Trophoblast cell (in vitro differentiated cells and primary cell): ENCODE results near the gene OR13C9.

Experiments
- DNase-seq, 2 donors: peaks; one replicate each; pipeline ENCODE4 v3.0.0-alpha.2; 2016
- H2AFZ ChIP-seq: 2 replicates; pipeline ENCODE4 v1.6.1; 2013; ENCODE audit warnings: low read length, moderate library complexity, mild to moderate bottlenecking; ENCODE audit not compliant: insufficient read depth, poor library complexity
- H2AK5ac ChIP-seq: 2 replicates; pipeline ENCODE4 v1.6.1; 2013; ENCODE audit warnings: mild to moderate bottlenecking, low read length
- H2BK120ac ChIP-seq: 2 replicates; pipeline ENCODE4 v1.6.1; 2013; ENCODE audit warnings: low read length, mild to moderate bottlenecking, moderate library complexity; ENCODE audit not compliant: insufficient read depth, poor library complexity
- H2BK12ac ChIP-seq: 2 replicates; pipeline ENCODE4 v1.6.1; 2013; ENCODE audit warnings: mild to moderate bottlenecking, low read length, moderate library complexity
- H2BK5ac ChIP-seq: 2 replicates; pipeline ENCODE4 v1.6.1; 2013; ENCODE audit warnings: low read length, low read depth, moderate library complexity, mild to moderate bottlenecking; ENCODE audit not compliant: poor library complexity
- H3K14ac ChIP-seq: 2 replicates; pipeline ENCODE4 v1.6.1; 2013; ENCODE audit warnings: mild to moderate bottlenecking, low read length
- H3K18ac ChIP-seq: 2 replicates; pipeline ENCODE4 v1.6.1; 2013; ENCODE audit warnings: mild to moderate bottlenecking, low read length
- H3K23ac ChIP-seq: 2 replicates; pipeline ENCODE4 v1.6.1; 2013; ENCODE audit warnings: low read length
- H3K27ac ChIP-seq: 2 replicates; pipeline ENCODE4 v1.5.1; 2013; ENCODE audit warnings: low read depth, mild to moderate bottlenecking, inconsistent platforms, low read length, moderate library complexity
- H3K27me3 ChIP-seq: 2 replicates; pipeline ENCODE4 v1.6.1; 2013; ENCODE audit warnings: inconsistent platforms, mild to moderate bottlenecking, low read length, moderate library complexity; ENCODE audit not compliant: insufficient read depth
- H3K36me3 ChIP-seq, 2 experiments: 1 replicate in 1 of 2; 2 replicates in 1 of 2; pipeline ENCODE4 v1.6.1; 2013; ENCODE audit warnings: low read length in 2 of 2, mild to moderate bottlenecking in 2 of 2, moderate library complexity in 1 of 2; ENCODE audit not compliant: insufficient read depth in 2 of 2, control insufficient read depth in 1 of 2
- H3K4ac ChIP-seq: 2 replicates; pipeline ENCODE4 v1.6.1; 2013; ENCODE audit warnings: low read depth, mild to moderate bottlenecking, low read length, moderate library complexity
- H3K4me1 ChIP-seq, 2 experiments: 1 replicate in 1 of 2; 2 replicates in 1 of 2; pipeline ENCODE4 v1.6.1; 2013; ENCODE audit warnings: low read length in 2 of 2, mild to moderate bottlenecking in 2 of 2, moderate library complexity in 1 of 2; ENCODE audit not compliant: insufficient read depth in 2 of 2, control insufficient read depth in 1 of 2
- H3K4me2 ChIP-seq: 2 replicates; pipeline ENCODE4 v1.6.1; 2013; ENCODE audit warnings: inconsistent platforms, mild to moderate bottlenecking, low read length, moderate library complexity
- H3K4me3 ChIP-seq: 2 replicates; pipeline ENCODE4 v1.5.1; 2013; ENCODE audit warnings: mild to moderate bottlenecking, low read depth, low read length, inconsistent platforms
- H3K79me1 ChIP-seq: one replicate; pipeline ENCODE4 v1.6.1; 2013; ENCODE audit warnings: low read length
- H3K79me2 ChIP-seq: 2 replicates; pipeline ENCODE4 v1.6.1; 2013; ENCODE audit warnings: low read length, mild to moderate bottlenecking; ENCODE audit not compliant: control insufficient read depth, insufficient read depth, poor library complexity
- H3K9ac ChIP-seq: 2 replicates; pipeline ENCODE4 v1.6.1; 2013; ENCODE audit warnings: mild to moderate bottlenecking, low read length
- H3K9me3 ChIP-seq: 2 replicates; pipeline ENCODE4 v1.6.1; 2013; ENCODE audit warnings: low read depth, mild to moderate bottlenecking, control low read depth, inconsistent platforms, low read length; ENCODE audit not compliant: insufficient read depth
- H4K12ac ChIP-seq: 2 replicates; pipeline ENCODE4 v1.6.1; 2013; ENCODE audit warnings: low read depth, mild to moderate bottlenecking, low read length, moderate library complexity
- H4K8ac ChIP-seq: 2 replicates; pipeline ENCODE4 v1.6.1; 2013; ENCODE audit warnings: low read depth, mild to moderate bottlenecking, low read length, moderate library complexity
- H4K91ac ChIP-seq: one replicate; pipeline ENCODE4 v1.6.1; 2013; ENCODE audit warnings: low read depth, mild to moderate bottlenecking, low read length, moderate library complexity
- WGBS: extraction: QIAGEN DNeasy Blood & Tissue Kit; methylation state at CpG from one replicate; pipeline ENCODE4 v1.1.7; 2013; ENCODE audit warnings: missing lambda C conversion rate; ENCODE audit not compliant: insufficient read length, insufficient coverage; ENCODE audit errors: extremely low coverage; 5-methylcytosine and 5-hydroxymethylcytosine counted together

OR13C9 gene

DNA sequence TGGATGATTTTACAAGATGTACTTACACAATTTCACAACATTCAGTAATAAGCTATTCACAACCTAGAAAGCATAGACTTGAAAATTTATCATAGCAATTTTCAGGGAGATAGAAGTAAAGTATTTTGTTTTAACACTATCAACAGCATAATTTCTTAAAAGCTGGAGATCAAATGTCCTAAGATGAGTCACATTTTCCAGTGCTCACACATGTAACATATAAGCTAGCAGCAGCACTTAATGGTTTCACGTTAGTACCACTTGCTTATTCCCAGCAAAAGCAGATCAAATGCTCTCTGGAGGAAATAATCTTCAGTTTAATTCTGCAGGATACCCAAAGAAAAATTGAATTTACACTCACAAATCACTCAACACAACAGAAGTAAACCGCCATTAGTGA, 42.5 kb downstream of the OR13C9 start:
- Histone ChIP-seq H3K23ac (no peak overlapping the region), H3K18ac (no peak overlapping the region), H4K91ac (no peak overlapping the region), H4K12ac (no peak overlapping the region), H4K8ac (no peak overlapping the region), H3K79me2 (no peaks in the 10 kb centered on the region), H3K36me3 (no peaks in the 10 kb centered on the region), H2BK12ac (no peak overlapping the region), H2AK5ac (no peak overlapping the region), H3K4me3 (no peak overlapping the region), H3K27ac (no peak overlapping the region), H2BK5ac (no peak overlapping the region), H3K9ac (no peak overlapping the region), H2AFZ (no peak overlapping the region), H3K14ac (no peak overlapping the region), H3K27me3 (no peaks in the 10 kb centered on the region), H3K79me1 (no peaks in the 10 kb centered on the region), H3K4me1 (no peaks in the 10 kb centered on the region), H2BK120ac (no peak overlapping the region), H3K4ac (no peak overlapping the region), H3K4me2 (no peak overlapping the region), H3K9me3 (no peaks in the 10 kb centered on the region)
- DNase-seq = no peak
- WGBS = no CpG with 5 or more reads among the region's 2 CpGs

DNA sequence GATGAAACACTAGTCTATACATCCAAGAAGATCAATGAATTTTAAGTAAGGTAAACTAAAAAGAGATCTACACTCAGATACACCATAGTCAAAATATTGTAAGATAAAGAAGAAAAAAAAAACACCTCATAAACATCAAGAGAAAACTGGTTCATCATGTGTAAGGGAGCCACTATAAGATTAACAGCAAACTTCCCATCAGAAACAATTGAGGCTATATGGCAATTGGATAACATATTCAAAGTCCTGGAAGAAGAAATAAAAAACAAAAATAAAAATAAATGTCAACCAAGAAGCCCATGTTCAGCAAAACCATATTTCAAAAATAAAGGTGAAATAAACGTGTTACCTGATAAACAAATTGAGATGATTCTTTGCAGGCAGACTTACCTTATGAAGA, 45.4 kb downstream of the OR13C9 start:
- H3K27ac ChIP-seq = no peak overlapping the region
- H4K91ac ChIP-seq = no peak overlapping the region
- no CpG with 5 or more reads among the region's 1 CpG for WGBS
- no peaks in the 10 kb centered on the region for H3K27me3 ChIP-seq
- H2BK5ac ChIP-seq = no peak overlapping the region
- no peak overlapping the region for H2BK12ac ChIP-seq
- no peak overlapping the region for H2AK5ac ChIP-seq
- DNase-seq = no peak
- H2AFZ ChIP-seq = no peak overlapping the region
- H3K9ac ChIP-seq = no peak overlapping the region
- no peaks in the 10 kb centered on the region for H3K36me3 ChIP-seq
- H2BK120ac ChIP-seq = no peak overlapping the region
- no peak overlapping the region for H3K4me2 ChIP-seq
- H3K79me2 ChIP-seq = no peaks in the 10 kb centered on the region
- no peaks in the 10 kb centered on the region for H3K79me1 ChIP-seq
- no peak overlapping the region for H3K23ac ChIP-seq
- no peak overlapping the region for H4K8ac ChIP-seq
- no peak overlapping the region for H3K4ac ChIP-seq
- H3K4me1 ChIP-seq = no peaks in the 10 kb centered on the region
- H3K9me3 ChIP-seq = no peaks in the 10 kb centered on the region
- H3K18ac ChIP-seq = no peak overlapping the region
- H3K14ac ChIP-seq = no peak overlapping the region
- H4K12ac ChIP-seq = no peak overlapping the region
- H3K4me3 ChIP-seq = no peak overlapping the region

DNA sequence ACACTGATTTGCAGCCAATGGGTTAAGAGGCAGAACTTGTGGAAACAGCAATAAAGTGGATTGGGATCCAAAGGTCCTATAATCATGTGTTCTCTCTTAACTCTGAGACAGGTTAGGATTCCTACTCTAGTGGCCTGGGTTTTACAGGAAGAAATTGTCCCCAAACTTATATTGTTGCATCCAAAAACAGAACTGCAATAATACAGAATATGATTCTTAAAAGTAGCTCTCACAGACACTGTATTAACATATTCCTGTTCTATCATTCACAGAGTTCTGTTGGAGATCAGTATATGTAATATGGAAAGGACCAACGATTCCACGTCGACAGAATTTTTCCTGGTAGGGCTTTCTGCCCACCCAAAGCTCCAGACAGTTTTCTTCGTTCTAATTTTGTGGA, 49.1 kb downstream of the OR13C9 start, which contains the start of gene OR13C8:
Gene OR13C8 (plus strand): TSS at position 301 of the 400 bp plus-strand sequence. CDS start 0 bp downstream, at position 301.
- Histone ChIP-seq H4K91ac (no peak within 1 kb of the TSS), H4K12ac (no peak within 1 kb of the TSS), H3K4me2 (no peak within 1 kb of the TSS), H2BK5ac (no peak within 1 kb of the TSS), H3K79me1 (no peaks in the 10 kb centered on the region), H3K23ac (no peak within 1 kb of the TSS), H4K8ac (no peak within 1 kb of the TSS), H3K27ac (no peak within 1 kb of the TSS), H3K9me3 (no peaks in the 10 kb centered on the region), H3K14ac (no peak within 1 kb of the TSS), H2AK5ac (no peak within 1 kb of the TSS), H3K9ac (no peak within 1 kb of the TSS), H2BK120ac (no peak within 1 kb of the TSS), H3K27me3 (no peaks in the 10 kb centered on the region), H3K4me3 (no peak within 1 kb of the TSS), H3K36me3 (no peaks in the 10 kb centered on the region), H2AFZ (no peak within 1 kb of the TSS), H3K4ac (no peak within 1 kb of the TSS), H3K4me1 (no peaks in the 10 kb centered on the region), H3K79me2 (no peaks in the 10 kb centered on the region), H3K18ac (no peak within 1 kb of the TSS), H2BK12ac (no peak within 1 kb of the TSS)
- DNase-seq = no peak
- no CpG with 5 or more reads among the region's 4 CpGs for WGBS
